Activated naive CD4-positive, alpha-beta T cell treated with anti-CD3 and anti-CD28 coated beads, Interleukin-2, amount 50 U/mL, for 72 hours (primary cell): ENCODE data around the gene REP15. TPM values are rescaled to one million over a fixed set of nuclear protein-coding genes. Genes with fewer than 3 reads are reported as not detected.
A peak's percentile ranks its signal among the peaks of the same experiment; 100 is the strongest.
"Not testable (repeated sequence)": the region's sequence is repeated elsewhere in the genome, so short reads cannot be mapped to it uniquely, and the experiment has no call there.

Experiments used
- ATAC-seq, 2 donors: fragments of 150-1000 bp; cut with Tn5 transposase; 2 replicates each; pipeline ENCODE4 v1.10.0; 2021; ENCODE audit warnings: mild to moderate bottlenecking in 2 of 2, moderate library complexity in 2 of 2
- DNase-seq, 2 donors: peaks; one replicate each; pipeline ENCODE4 v3.0.0; 2021 to 2022; ENCODE audit warnings: low spot score in 2 of 2
- H3K27ac Mint-ChIP-seq, 2 donors: one replicate each; pipeline ENCODE4 v1.8.0; 2022; ENCODE audit warnings: mild to moderate bottlenecking in 2 of 2, mixed read lengths in 2 of 2
- H3K36me3 Mint-ChIP-seq, 2 donors: one replicate each; pipeline ENCODE4 v1.8.0; 2022; ENCODE audit warnings: mixed read lengths in 2 of 2
- H3K9me3 Mint-ChIP-seq, 2 donors: one replicate each; pipeline ENCODE4 v1.8.0; 2022; ENCODE audit warnings: mixed read lengths in 2 of 2
- total RNA-seq, 2 donors: library from RNA; stranded (reverse); gene quantifications; one replicate each; pipeline ENCODE4 v1.2.3, GENCODE V29; 2022

The REP15 gene
- total RNA-seq, 2 donors from 2014 or later, result 0.20 to 1.0 TPM

DNA sequence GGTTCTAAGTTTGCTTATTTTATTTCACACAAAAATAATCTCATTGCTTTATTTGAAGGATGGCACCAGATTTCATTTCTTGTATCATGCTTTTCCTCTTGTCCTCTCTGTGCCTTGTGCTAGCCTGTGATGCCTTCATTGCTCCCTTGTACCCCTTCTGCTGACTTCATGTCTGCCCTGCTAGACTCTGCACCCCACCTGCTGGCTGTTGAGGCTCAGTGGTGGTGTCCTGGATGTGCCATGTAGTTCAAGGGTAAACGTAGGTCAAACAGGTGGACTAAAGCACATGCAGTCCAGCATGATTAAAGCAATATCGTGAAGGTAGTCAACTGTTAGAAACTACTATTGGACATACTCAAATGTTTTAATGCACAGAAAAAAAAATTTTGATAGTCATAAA lies 36.0 kb downstream of the REP15 start:
- Mint-ChIP-seq H3K9me3 (no peaks in the 10 kb centered on the region), H3K36me3 (peaks cover 0 to 14% of the 10 kb centered on the region in 2 donors), H3K27ac (no peak overlapping the region)
- ATAC-seq, result peak in 1 of 2 donors; percentile 55
- DNase-seq, result no peak

GRCh38 chr12:27733052-27733656 lies 36.9 kb downstream of the REP15 start:
- H3K36me3 Mint-ChIP-seq, result peaks cover 0 to 14% of the 10 kb centered on the region in 2 donors
- DNase-seq, result peak in 1 of 2 donors; percentile 26
- no peak overlapping the region for H3K27ac Mint-ChIP-seq
- peak; percentile 45 to 53 for ATAC-seq
- H3K9me3 Mint-ChIP-seq, result no peaks in the 10 kb centered on the region

DNA sequence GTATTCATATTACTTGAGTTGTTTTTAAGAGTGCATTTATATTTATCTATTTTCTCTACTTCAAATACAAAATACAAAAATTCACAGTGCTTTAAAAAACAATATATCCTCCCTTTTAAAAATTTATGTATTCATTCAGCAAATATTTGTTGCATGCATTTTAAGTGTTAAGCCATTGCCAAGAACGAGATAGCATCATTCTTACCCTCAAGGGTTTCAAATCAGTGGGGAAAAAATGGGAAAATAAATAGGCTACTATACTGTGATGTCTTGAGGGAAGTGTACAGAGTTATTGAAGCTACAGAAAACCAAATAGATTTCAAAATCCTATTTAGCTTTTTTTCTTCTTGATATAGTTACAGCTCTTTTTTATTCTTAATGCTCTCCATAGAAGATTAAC lies 37.5 kb downstream of the REP15 start:
- Mint-ChIP-seq H3K36me3 (peaks cover 0 to 14% of the 10 kb centered on the region in 2 donors), H3K27ac (no peak overlapping the region), H3K9me3 (no peaks in the 10 kb centered on the region)
- no peak for ATAC-seq
- DNase-seq, result no peak

GRCh38 chr12:27734321-27734720 lies 38.1 kb downstream of the REP15 start:
- H3K9me3 Mint-ChIP-seq, ATAC-seq, DNase-seq, H3K27ac Mint-ChIP-seq: not testable (repeated sequence)
- H3K36me3 Mint-ChIP-seq, result peaks cover 0 to 14% of the 10 kb centered on the region in 2 donors

DNA sequence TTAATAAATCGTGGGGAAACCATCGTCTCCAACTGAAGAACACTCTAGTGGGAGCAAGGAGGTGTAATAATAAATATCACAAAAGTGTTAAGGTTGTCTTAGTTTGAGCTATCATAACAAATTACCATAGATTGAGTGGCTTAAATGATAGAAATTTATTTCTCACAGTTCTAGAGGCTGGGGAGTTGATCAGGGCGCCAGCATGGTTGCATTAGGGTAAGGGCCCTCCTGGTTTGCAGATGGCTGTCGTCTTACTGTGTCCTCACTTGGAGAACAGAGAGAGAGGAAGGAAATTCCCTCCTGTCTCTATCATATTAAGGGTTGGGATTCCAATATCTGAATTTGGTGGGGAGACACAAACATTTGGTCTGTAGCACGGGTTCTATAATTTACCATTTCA lies 47.4 kb downstream of the REP15 start:
- peaks cover 6 to 21% of the 10 kb centered on the region in 2 donors for H3K36me3 Mint-ChIP-seq
- ATAC-seq (no peak), DNase-seq (no peak)
- H3K27ac Mint-ChIP-seq, result no peak overlapping the region
- no peaks in the 10 kb centered on the region for H3K9me3 Mint-ChIP-seq

DNA sequence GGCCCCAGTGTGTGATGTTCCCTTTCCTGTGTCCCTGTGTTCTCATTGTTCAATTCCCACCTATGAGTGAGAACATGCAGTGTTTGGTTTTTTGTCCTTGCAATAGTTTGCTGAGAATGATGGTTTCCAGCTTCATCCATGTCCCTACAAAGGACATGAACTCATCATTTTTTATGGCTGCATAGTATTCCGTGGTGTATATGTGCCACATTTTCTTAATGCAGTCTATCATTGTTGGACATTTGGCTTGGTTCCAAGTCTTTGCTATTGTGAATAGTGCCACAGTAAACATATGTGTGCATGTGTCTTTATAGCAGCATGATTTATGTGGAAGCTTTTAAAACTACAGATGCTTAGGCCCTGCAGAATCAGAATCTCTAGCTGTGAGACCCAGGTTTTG lies 49.5 kb downstream of the REP15 start:
- not testable (repeated sequence) for ATAC-seq, H3K27ac Mint-ChIP-seq, H3K9me3 Mint-ChIP-seq, DNase-seq
- H3K36me3 Mint-ChIP-seq, result peaks cover 6 to 21% of the 10 kb centered on the region in 2 donors

Other genes with a start within 250 kb of the REP15 start
- gene SMCO2, start 249.7 kb upstream of the REP15 start, total RNA-seq, result under 1 TPM in 1 of 2 donors, not detected in 1; 0.37 TPM
- 10 to 100 TPM; 26.2 to 37.2 TPM for gene PPFIBP1, start 172.2 kb upstream of the REP15 start, total RNA-seq
- 10 to 100 TPM; 49.3 to 53.9 TPM for gene MRPS35, start 14.4 kb downstream of the REP15 start, total RNA-seq
- gene KLHL42, start 83.8 kb downstream of the REP15 start, total RNA-seq, result 10 to 100 TPM in 1 of 2 donors, 1 to 10 TPM in 1; 7.1 to 14.3 TPM
- not detected for gene MANSC4, start 83.8 kb downstream of the REP15 start, total RNA-seq